ENCODE results near the gene WNK1. TPM values are rescaled to one million over a fixed set of nuclear protein-coding genes. Genes with fewer than 3 reads are reported as not detected.
A peak's percentile ranks its signal among the peaks of the same experiment; 100 is the strongest.

WNK1 gene
- total RNA-seq, 1 donor from 2014 or later, result 366 TPM

DNA sequence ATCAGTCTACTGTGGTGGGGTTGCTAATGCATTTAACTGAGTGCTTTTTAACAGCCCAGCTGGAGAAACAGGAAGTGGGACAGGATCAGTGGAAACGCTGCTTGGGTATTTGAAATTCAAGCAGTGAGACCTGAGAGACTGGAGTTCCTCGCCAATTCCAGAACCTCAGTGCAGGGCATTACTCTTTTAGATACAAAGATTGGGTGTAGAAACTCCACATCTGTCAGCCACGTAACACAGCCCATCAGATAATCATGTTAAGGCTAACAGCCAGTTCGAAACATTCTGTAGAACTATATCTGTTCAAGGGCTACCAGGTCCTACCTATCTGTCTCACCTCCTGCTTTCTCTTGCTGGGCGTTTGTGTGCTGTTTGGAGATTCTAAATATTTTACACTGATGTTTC lies 151.6 kb downstream of the WNK1 start:
- TF ChIP-seq POLR2A (IDR thresholded peaks at IDR 0.05) (no peak), POLR2AphosphoS5 (IDR thresholded peaks at IDR 0.05; ENCODE audit: insufficient read depth in 1 of 2, low read depth in 1 of 2) (no peak)
- TF ChIP-seq, protein P1, sequence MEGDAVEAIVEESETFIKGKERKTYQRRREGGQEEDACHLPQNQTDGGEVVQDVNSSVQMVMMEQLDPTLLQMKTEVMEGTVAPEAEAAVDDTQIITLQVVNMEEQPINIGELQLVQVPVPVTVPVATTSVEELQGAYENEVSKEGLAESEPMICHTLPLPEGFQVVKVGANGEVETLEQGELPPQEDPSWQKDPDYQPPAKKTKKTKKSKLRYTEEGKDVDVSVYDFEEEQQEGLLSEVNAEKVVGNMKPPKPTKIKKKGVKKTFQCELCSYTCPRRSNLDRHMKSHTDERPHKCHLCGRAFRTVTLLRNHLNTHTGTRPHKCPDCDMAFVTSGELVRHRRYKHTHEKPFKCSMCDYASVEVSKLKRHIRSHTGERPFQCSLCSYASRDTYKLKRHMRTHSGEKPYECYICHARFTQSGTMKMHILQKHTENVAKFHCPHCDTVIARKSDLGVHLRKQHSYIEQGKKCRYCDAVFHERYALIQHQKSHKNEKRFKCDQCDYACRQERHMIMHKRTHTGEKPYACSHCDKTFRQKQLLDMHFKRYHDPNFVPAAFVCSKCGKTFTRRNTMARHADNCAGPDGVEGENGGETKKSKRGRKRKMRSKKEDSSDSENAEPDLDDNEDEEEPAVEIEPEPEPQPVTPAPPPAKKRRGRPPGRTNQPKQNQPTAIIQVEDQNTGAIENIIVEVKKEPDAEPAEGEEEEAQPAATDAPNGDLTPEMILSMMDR (IDR thresholded peaks at IDR 0.05), result no peak
- DNase-seq (ENCODE audit: extremely low spot score in 2 of 2), result no peak
- no peak overlapping the region for H3K27ac ChIP-seq
- H3K27me3 ChIP-seq, result no peaks in the 10 kb centered on the region
- H3K9me3 ChIP-seq, result no peaks in the 10 kb centered on the region
- peaks cover 0 to 98% of the 10 kb centered on the region in 2 donors for H3K36me3 ChIP-seq
- no peak overlapping the region for H3K4me3 ChIP-seq
- intact Hi-C loops (cut with DNase I), result no loop called here
- H3K4me1 ChIP-seq, result no peaks in the 10 kb centered on the region

DNA sequence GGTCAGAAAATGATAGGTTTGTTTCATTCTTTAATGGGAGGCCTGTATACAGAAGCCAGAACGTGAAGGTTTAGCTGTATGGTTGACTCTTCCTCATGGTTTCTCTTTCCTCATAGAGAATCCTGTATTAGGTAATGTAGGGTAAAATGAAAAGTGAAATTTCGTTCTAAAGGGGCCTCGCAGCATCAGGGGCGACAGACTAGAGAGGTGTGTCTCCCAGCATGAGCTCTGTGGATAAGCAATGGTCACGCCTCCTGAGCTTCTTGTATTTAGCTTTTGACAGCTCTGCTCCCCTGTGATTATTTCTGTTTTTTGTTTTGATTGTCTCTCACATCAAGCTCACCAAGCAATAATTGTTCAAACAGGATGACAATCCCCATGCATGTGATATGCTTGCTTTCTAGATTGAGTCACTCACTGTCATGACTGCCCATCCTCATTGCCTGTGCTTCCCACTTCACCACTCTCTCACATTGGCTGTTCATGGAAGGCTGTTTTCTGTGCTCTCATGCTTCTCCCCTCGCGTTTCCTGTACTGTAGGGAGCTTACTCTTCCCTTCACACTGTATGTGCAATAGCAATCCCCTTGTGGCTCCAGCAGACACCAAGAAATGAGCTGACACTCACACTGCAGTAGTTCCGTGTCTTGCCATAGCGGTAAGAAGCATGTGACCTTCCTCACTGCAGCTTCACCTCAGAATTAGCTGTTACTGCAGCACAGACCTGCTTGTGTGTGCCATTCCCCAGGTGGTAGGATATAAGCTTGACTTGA lies 153.1 kb downstream of the WNK1 start:
- intact Hi-C loops (cut with DNase I), result no loop called here
- Histone ChIP-seq H3K27me3 (no peaks in the 10 kb centered on the region), H3K9me3 (no peaks in the 10 kb centered on the region), H3K27ac (no peak overlapping the region), H3K36me3 (peaks cover 0 to 97% of the 10 kb centered on the region in 2 donors), H3K4me3 (no peak overlapping the region), H3K4me1 (no peaks in the 10 kb centered on the region)
- no peak for TF ChIP-seq POLR2AphosphoS5 (IDR thresholded peaks at IDR 0.05; ENCODE audit: insufficient read depth in 1 of 2, low read depth in 1 of 2)
- TF ChIP-seq, protein P1 (IDR thresholded peaks at IDR 0.05), result no peak
- no peak for TF ChIP-seq POLR2A (IDR thresholded peaks at IDR 0.05)
- no peak for DNase-seq (ENCODE audit: extremely low spot score in 2 of 2)

DNA sequence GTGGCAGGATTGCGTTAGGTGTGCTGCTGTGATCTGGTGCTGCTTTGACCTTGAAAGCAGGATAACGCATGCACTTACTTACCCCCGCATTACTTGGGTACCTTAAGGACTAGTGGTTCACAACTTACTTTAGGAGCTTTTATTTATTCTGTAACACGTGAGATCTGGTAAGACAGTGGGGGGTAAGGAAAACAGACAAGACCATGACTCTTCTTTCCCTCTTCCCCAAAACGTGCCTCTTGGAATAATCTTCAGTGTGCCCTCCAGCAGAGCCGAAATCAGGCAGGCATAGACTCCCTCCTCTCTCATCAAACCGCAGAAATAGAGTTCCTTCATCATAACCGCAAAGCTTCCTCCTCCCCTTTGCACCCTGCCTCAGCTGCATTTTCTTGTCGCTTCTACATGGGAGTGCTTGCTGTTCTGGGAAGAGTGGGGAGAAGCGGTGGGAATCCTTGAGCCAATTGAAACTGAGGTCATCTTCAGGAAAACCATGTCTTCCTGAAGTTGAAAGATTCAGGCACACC lies 153.7 kb downstream of the WNK1 start:
- Histone ChIP-seq H3K27ac (no peak overlapping the region), H3K36me3 (peaks cover 0 to 94% of the 10 kb centered on the region in 2 donors), H3K27me3 (no peaks in the 10 kb centered on the region), H3K4me3 (no peak overlapping the region), H3K4me1 (no peaks in the 10 kb centered on the region), H3K9me3 (no peaks in the 10 kb centered on the region)
- peak in 1 of 2 donors; percentile 29 for DNase-seq (ENCODE audit: extremely low spot score in 2 of 2)
- intact Hi-C loops (cut with DNase I), result no loop called here
- TF ChIP-seq POLR2A (IDR thresholded peaks at IDR 0.05) (no peak), POLR2AphosphoS5 (IDR thresholded peaks at IDR 0.05; ENCODE audit: insufficient read depth in 1 of 2, low read depth in 1 of 2) (no peak)
- TF ChIP-seq, protein P1 (IDR thresholded peaks at IDR 0.05), result no peak

DNA sequence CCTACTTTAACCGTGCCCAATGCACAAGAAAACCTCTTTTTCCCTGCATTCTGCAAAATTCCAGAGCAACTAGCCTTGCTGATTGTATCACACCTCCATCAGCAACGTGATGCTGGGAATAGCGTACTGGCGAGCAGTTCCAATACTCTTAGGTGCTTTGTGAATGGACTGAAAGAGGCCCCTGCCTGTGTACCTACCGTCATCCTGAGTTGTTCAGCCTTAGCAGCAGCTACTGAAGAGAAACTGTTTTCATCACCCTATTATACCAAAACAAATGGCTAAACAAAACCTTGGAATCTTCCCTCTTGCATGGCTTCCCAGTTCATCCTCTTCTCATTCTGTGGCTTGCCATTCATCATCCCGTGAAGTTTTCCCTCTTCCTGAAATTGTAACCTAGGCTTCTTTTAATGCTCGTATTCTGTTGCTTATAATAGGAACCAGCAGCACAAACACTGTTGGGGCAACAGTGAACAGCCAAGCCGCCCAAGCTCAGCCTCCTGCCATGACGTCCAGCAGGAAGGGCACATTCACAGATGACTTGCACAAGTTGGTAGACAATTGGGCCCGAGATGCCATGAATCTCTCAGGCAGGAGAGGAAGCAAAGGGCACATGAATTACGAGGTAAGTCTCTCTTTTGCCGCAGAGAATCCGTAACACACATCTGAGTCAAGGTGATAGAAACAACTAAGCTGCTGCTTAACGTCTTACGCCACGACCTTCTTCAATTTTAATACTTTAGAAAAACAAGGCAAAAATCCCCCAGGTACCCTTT lies 155.2 kb downstream of the WNK1 start:
- Histone ChIP-seq H3K27me3 (no peaks in the 10 kb centered on the region), H3K36me3 (peaks cover 0 to 89% of the 10 kb centered on the region in 2 donors), H3K4me1 (no peaks in the 10 kb centered on the region), H3K9me3 (no peaks in the 10 kb centered on the region), H3K4me3 (no peak overlapping the region), H3K27ac (no peak overlapping the region)
- no peak for DNase-seq (ENCODE audit: extremely low spot score in 2 of 2)
- intact Hi-C loops (cut with DNase I), result no loop called here
- TF ChIP-seq, protein P1 (IDR thresholded peaks at IDR 0.05), result no peak

Data from vagina (tissue), 2 donors.